ENCODE measurements around the gene GNPTG. TPM values are rescaled to one million over a fixed set of nuclear protein-coding genes. Genes with fewer than 3 reads are reported as not detected.

GNPTG gene
- total RNA-seq, 2 donors from 2014 or later = 99.6 to 132 TPM

DNA sequence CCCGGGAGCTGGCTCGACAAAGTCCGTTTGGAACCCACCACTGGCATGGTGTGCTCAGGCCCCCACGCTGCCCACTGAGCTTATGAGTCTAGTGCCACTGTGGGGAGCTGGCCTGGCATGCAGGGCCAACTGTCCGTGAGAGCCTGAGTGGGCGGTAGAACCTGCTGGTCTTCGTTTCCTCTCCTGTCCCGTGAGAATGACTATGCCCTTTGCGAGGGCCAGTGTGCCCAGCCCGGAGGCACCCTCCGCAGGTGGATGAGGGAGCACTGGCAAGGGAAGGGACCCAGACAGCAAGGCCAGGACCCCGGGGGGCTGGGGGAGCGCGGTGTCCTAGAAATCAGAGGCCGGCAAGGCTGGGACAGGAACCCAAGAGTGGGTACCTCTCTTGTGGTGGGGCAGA, 15.1 kb upstream of the GNPTG start:
- TF ChIP-seq, protein P1, sequence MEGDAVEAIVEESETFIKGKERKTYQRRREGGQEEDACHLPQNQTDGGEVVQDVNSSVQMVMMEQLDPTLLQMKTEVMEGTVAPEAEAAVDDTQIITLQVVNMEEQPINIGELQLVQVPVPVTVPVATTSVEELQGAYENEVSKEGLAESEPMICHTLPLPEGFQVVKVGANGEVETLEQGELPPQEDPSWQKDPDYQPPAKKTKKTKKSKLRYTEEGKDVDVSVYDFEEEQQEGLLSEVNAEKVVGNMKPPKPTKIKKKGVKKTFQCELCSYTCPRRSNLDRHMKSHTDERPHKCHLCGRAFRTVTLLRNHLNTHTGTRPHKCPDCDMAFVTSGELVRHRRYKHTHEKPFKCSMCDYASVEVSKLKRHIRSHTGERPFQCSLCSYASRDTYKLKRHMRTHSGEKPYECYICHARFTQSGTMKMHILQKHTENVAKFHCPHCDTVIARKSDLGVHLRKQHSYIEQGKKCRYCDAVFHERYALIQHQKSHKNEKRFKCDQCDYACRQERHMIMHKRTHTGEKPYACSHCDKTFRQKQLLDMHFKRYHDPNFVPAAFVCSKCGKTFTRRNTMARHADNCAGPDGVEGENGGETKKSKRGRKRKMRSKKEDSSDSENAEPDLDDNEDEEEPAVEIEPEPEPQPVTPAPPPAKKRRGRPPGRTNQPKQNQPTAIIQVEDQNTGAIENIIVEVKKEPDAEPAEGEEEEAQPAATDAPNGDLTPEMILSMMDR (IDR thresholded peaks at IDR 0.05) = no peak
- TF ChIP-seq POLR2A (IDR thresholded peaks at IDR 0.05) = no peak
- no peak for TF ChIP-seq POLR2AphosphoS5 (IDR thresholded peaks at IDR 0.05)
- H3K27ac ChIP-seq = no peak overlapping the region
- no peak for DNase-seq (ENCODE audit: low spot score)
- H3K4me1 ChIP-seq (replicated peaks) = peaks cover 13% of the 10 kb centered on the region
- H3K4me3 ChIP-seq = no peak overlapping the region
- intact Hi-C loops (cut with DNase I) = no loop called here
- H3K36me3 ChIP-seq = no peaks in the 10 kb centered on the region
- no peaks in the 10 kb centered on the region for H3K9me3 ChIP-seq
- WGBS = 79% methylated on average over 13 of the region's 15 CpGs
- no peaks in the 10 kb centered on the region for H3K27me3 ChIP-seq (replicated peaks; ENCODE audit: insufficient read depth)

DNA sequence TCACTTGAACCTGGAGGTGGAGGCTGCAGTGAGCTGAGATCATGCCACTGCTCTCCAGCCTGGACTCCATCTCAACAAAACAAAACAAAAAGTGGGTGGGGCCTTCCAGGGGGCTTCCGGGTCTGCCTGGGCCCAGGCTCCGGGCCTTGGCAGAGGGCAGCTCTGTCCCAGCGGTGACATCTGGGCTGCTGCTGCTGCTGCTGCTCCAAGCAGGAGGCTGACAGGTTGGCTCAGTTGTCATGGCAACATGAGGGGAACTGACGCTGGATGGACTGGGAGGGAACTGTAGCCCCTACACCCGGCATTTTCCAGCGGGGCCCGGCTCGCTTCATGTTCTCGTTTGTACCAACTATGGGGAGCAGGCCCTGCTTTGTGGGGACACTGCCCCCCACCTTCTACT, 14.2 kb upstream of the GNPTG start:
- no peak for TF ChIP-seq POLR2AphosphoS5 (IDR thresholded peaks at IDR 0.05)
- TF ChIP-seq, protein P1 (IDR thresholded peaks at IDR 0.05) = no peak
- no peak for TF ChIP-seq POLR2A (IDR thresholded peaks at IDR 0.05)
- DNase-seq (ENCODE audit: low spot score) = no peak
- Histone ChIP-seq H3K9me3 (no peaks in the 10 kb centered on the region), H3K27me3 (replicated peaks; ENCODE audit: insufficient read depth) (no peaks in the 10 kb centered on the region), H3K36me3 (no peaks in the 10 kb centered on the region), H3K4me3 (no peak overlapping the region), H3K4me1 (replicated peaks) (peaks cover 6% of the 10 kb centered on the region), H3K27ac (no peak overlapping the region)
- intact Hi-C loops (cut with DNase I) = no loop called here
- 61% methylated on average over 9 of the region's 9 CpGs for WGBS

DNA sequence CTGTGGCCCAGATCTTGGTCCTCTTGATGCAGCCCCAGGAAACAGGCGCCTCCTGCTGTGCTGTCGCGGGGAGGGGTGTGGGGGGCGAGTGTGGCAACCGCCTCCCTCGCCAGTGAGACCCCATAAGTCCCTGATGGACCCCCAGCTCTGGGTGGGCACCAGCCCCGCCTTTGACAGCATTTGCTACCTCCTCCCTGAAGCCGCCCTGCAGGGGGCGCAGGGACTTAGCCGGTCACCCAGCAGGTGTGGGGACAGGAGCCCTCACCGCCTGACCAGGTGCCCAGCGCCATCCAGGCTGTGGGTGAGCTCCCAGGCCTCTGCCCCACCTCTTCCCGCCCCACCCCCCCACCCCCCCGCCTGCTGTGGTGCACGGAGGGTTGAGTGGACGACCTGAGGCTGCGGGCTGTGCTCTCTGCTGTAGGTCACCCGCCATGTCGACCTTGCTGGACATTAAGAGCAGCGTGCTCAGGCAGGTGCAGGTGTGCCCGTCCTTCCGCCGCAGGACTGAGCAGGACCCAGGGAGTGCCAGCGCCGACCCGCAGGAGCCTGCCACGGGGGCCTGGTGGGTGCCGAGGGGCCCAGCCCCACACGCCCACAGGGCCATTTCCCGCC, 13.5 kb upstream of the GNPTG start:
- Histone ChIP-seq H3K27me3 (replicated peaks; ENCODE audit: insufficient read depth) (no peaks in the 10 kb centered on the region), H3K4me3 (no peak overlapping the region), H3K9me3 (no peaks in the 10 kb centered on the region), H3K4me1 (replicated peaks) (peaks cover 3% of the 10 kb centered on the region), H3K27ac (no peak overlapping the region), H3K36me3 (no peaks in the 10 kb centered on the region)
- TF ChIP-seq POLR2AphosphoS5 (IDR thresholded peaks at IDR 0.05) (no peak), POLR2A (IDR thresholded peaks at IDR 0.05) (no peak)
- TF ChIP-seq, protein P1 (IDR thresholded peaks at IDR 0.05) = peak in 2 of 4 experiments; percentile 19 to 35
- DNase-seq (ENCODE audit: low spot score) = no peak
- intact Hi-C loops (cut with DNase I) = no loop called here
- 72% methylated on average over 16 of the region's 30 CpGs for WGBS

DNA sequence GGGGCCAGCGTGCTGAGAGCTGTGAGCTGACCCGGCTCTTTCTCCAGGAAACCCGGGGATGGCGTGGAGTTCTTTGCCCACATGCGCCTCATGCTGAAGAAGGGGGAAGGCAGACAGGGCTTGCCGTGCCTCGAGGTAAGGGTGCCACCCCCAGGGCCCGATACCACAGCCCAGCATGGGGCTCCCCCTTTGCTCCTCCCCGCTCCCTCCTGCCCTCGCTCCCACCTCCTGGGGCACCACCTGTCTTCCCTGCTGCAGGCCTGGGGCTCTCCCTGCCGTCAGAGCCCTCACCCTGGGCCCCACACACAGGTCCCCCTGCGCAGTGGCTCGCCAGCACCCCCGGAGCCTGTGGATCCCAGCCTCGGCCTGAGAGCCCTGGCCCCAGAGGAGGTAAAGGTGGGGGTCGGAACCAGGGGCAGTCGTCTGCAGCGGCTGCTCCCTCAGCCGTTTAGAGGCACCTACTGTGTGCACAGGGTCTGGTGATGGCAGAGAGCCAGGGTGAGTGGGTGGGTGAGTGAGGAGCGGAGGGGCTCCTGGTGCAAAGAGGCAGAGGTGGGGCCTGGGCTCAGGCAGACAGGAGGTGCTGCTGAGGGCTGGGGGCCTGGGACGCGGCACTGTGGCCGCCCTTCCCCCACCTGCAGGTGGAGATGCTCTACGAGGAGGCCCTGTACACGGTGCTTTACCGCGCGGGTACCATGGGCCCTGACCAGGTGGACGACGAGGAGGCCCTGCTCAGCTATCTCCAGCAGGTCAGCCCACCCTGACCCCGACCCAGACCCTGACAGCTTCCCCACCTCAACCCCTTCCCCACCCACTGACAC, 12.7 kb upstream of the GNPTG start:
- intact Hi-C loops (cut with DNase I) = no loop called here
- Histone ChIP-seq H3K27me3 (replicated peaks; ENCODE audit: insufficient read depth) (no peaks in the 10 kb centered on the region), H3K4me3 (no peak overlapping the region), H3K36me3 (no peaks in the 10 kb centered on the region), H3K4me1 (replicated peaks) (peaks cover 5% of the 10 kb centered on the region), H3K9me3 (no peaks in the 10 kb centered on the region), H3K27ac (no peak overlapping the region)
- DNase-seq (ENCODE audit: low spot score) = no peak
- WGBS = 73% methylated on average over 31 of the region's 31 CpGs
- TF ChIP-seq POLR2A (IDR thresholded peaks at IDR 0.05) (no peak), POLR2AphosphoS5 (IDR thresholded peaks at IDR 0.05) (no peak)
- TF ChIP-seq, protein P1 (IDR thresholded peaks at IDR 0.05) = no peak
